NK-92 (cell line): ENCODE measurements around the gene PAX7.
"Not testable (repeated sequence)": the region's sequence is repeated elsewhere in the genome, so short reads cannot be mapped to it uniquely, and the experiment has no call there.

Source experiments
- DNase-seq: peaks from one replicate; lab custom pipeline; 2025; ENCODE audit not compliant: unreplicated experiment; lab: John Stamatoyannopoulos, UW

The PAX7 gene

GRCh38 chr1:18749569-18749968 lies 118.9 kb downstream of the PAX7 start:
- DNase-seq = no peak

- no peak for DNase-seq
These were observed 120.0 kb downstream of the PAX7 start for GRCh38 chr1:18750600-18750999.

GRCh38 chr1:18751425-18751824 lies 120.8 kb downstream of the PAX7 start:
- DNase-seq = no peak

- DNase-seq = no peak
These were observed 121.8 kb downstream of the PAX7 start for GRCh38 chr1:18752409-18752808.

- DNase-seq = no peak
These were observed 129.5 kb downstream of the PAX7 start for GRCh38 chr1:18760156-18760555.

GRCh38 chr1:18761948-18762840 lies 131.5 kb downstream of the PAX7 start:
- no peak for DNase-seq

GRCh38 chr1:18764362-18764761 lies 133.7 kb downstream of the PAX7 start:
- no peak for DNase-seq

GRCh38 chr1:18765725-18766124 lies 135.1 kb downstream of the PAX7 start:
- no peak for DNase-seq

- DNase-seq = no peak
These were observed 135.7 kb downstream of the PAX7 start for GRCh38 chr1:18766328-18766727.

- DNase-seq = not testable (repeated sequence)
These were observed 136.9 kb downstream of the PAX7 start for GRCh38 chr1:18767576-18767975.

- no peak for DNase-seq
These were observed 137.4 kb downstream of the PAX7 start for GRCh38 chr1:18768086-18768485.

GRCh38 chr1:18769140-18769539 lies 138.5 kb downstream of the PAX7 start:
- DNase-seq = no peak

- DNase-seq = no peak
These were observed 140.2 kb downstream of the PAX7 start for GRCh38 chr1:18770799-18771198.

GRCh38 chr1:18773753-18774152 lies 143.1 kb downstream of the PAX7 start:
- no peak for DNase-seq

GRCh38 chr1:18775341-18775740 lies 144.7 kb downstream of the PAX7 start:
- DNase-seq = no peak

GRCh38 chr1:18776777-18777176 lies 146.1 kb downstream of the PAX7 start:
- DNase-seq = no peak

GRCh38 chr1:18778437-18778836 lies 147.8 kb downstream of the PAX7 start:
- DNase-seq = no peak

- no peak for DNase-seq
These were observed 150.4 kb downstream of the PAX7 start for GRCh38 chr1:18781031-18781430.

- no peak for DNase-seq
These were observed 153.2 kb downstream of the PAX7 start for GRCh38 chr1:18783705-18784481.

GRCh38 chr1:18784482-18784831 lies 153.8 kb downstream of the PAX7 start:
- no peak for DNase-seq

- no peak for DNase-seq
These were observed 155.5 kb downstream of the PAX7 start for GRCh38 chr1:18786149-18786548.

GRCh38 chr1:18787825-18788385 lies 157.3 kb downstream of the PAX7 start:
- no peak for DNase-seq
